Left lobe of liver (tissue), 2 donors: Measurements from ENCODE around the gene ZFP36L1. TPM values are rescaled to one million over a fixed set of nuclear protein-coding genes. Genes with fewer than 3 reads are reported as not detected.
A peak's percentile ranks its signal among the peaks of the same experiment; 100 is the strongest.

Source experiments
- ATAC-seq: fragments of 200-7000 bp; cut with Tn5 transposase; one replicate; pipeline ENCODE4 v1.9.1; 2020; ENCODE audit warnings: mild to moderate bottlenecking, moderate library complexity
- DNase-seq: peaks from one replicate; pipeline ENCODE4 v3.0.0-alpha.2; 2020; ENCODE audit warnings: low spot score
- total RNA-seq: library from RNA; stranded (reverse); gene quantifications from one replicate; pipeline ENCODE4 v1.2.1, GENCODE V29; 2021
- donor health status: DM: no; HTN: no; CAD: no; lungs with moderate emphysema.
- donor health status: DM: no; HTN: yes; CAD: no.

ZFP36L1 gene
- total RNA-seq, 1 donor from 2014 or later: 236 TPM

DNA sequence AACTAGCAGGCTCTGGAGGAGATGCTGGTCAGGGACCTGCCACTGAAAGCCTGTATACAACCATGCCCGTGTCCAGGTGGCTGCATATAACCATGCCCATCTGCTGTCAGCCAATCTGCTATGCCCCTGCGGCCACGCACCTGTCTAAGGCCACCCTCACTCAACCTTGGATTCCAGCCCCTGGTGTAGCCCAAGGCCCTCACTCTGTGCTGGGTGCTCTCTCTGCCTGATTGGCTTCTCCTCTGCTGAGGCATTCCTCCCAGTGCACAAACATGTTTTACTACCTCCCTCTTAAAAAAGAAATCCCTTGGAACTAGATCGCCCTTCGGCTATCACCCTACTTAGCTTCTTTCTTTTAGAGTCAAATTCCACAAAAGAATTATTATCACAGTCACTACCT, 45.5 kb downstream of the ZFP36L1 start:
- no peak for ATAC-seq
- no peak for DNase-seq

GRCh38 chr14:68744613-68745012, 48.3 kb downstream of the ZFP36L1 start:
- ATAC-seq (no peak), DNase-seq (no peak)

- DNase-seq (no peak), ATAC-seq (peak; percentile 43)
Measured at GRCh38 chr14:68741839-68742470, 50.9 kb downstream of the ZFP36L1 start.

DNA sequence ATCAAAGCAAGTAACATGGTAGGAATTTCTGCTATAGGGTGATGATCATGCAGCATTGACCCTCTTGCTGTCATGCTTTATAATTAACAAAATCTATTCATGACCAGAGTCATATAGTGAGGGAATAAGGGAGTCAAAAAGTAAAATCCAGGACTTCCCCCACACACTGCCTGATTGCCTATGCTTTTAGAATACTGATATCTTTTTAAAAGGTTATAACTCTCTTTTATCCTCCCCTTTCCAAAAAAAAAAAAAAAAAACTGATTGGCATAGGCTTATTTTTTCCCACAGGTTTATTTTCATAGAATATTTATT, 51.4 kb downstream of the ZFP36L1 start:
- DNase-seq (no peak), ATAC-seq (no peak)

- DNase-seq (no peak), ATAC-seq (no peak)
Measured at GRCh38 chr14:68740788-68741476, 51.9 kb downstream of the ZFP36L1 start.

- DNase-seq (no peak), ATAC-seq (no peak)
Measured at GRCh38 chr14:68739701-68740100, 53.2 kb downstream of the ZFP36L1 start.

- no peak for DNase-seq
Measured at GRCh38 chr14:68738559-68738958, 54.3 kb downstream of the ZFP36L1 start.

More at GRCh38 chr14:68738559-68738958, 54.3 kb downstream of the ZFP36L1 start:
- no peak for ATAC-seq

Other genes starting within 250 kb of the ZFP36L1 start
- gene ACTN1, start 186.2 kb upstream of the ZFP36L1 start, total RNA-seq: 60.1 TPM